GM13977 (cell line): ENCODE results near the gene RNFT2.
"Not testable (repeated sequence)": the region's sequence is repeated elsewhere in the genome, so short reads cannot be mapped to it uniquely, and the experiment has no call there.

ENCODE experiments used
- DNase-seq: peaks from one replicate; pipeline ENCODE4 v3.0.0; 2012; ENCODE audit warnings: low spot score
- in situ Hi-C: fragments of 300-500 bp; cut with MboI; formaldehyde crosslinking; loops from one replicate; pipeline ENCODE4 v1.12.0; 2022; ENCODE audit warnings: low sequenced_read_pairs, low pct_unique_long_range_greater_than_20kb, mixed read lengths, inconsistent platforms; ENCODE audit not compliant: unreplicated experiment
- TF ChIP-seq, protein P1 (sequence below): IDR thresholded peaks from 2 replicates; pipeline ENCODE4 v1.5.1; 2012; ENCODE audit warnings: mild to moderate bottlenecking, control low read depth; ENCODE audit not compliant: insufficient read depth; ENCODE audit errors: extremely low read depth, missing control alignments

RNFT2 gene

DNA sequence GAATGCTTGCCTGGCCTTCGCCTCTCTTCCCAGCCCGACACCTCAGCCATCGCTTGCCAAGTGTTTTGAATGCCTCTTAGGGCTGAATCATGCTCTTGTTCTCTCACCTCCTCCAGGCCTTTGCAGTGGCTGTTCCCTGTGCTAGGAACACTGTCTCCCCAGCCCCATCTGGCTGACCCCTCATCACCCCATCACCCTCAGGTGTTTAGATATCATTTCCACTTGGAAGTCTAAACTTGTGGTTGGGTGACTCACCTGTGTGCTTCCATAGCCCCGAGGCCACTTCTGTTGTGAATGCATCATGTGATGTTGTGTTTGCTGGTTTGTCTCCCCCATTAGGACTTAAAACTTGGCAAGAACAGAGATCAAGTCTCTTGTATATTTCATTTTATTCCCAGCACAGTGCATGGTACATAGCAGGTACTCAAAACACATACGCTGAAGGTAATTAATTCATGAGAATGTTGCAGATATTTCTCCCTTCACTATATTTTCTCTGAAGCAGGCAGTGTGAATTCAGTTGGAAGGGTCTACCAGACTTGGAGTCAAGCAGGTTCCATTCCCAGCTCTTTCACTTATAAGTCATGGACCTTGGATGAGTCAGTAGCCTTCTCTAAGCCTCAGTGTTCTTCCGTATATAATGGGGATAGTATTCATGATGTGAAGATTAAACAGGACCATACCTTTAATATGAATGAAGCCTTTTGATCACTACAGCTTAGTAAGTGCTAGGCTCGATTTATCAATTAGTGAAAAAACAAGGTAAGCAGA lies 75.3 kb downstream of the RNFT2 start:
- no peak for DNase-seq
- in situ Hi-C loops = no loop called here
- TF ChIP-seq, protein P1, sequence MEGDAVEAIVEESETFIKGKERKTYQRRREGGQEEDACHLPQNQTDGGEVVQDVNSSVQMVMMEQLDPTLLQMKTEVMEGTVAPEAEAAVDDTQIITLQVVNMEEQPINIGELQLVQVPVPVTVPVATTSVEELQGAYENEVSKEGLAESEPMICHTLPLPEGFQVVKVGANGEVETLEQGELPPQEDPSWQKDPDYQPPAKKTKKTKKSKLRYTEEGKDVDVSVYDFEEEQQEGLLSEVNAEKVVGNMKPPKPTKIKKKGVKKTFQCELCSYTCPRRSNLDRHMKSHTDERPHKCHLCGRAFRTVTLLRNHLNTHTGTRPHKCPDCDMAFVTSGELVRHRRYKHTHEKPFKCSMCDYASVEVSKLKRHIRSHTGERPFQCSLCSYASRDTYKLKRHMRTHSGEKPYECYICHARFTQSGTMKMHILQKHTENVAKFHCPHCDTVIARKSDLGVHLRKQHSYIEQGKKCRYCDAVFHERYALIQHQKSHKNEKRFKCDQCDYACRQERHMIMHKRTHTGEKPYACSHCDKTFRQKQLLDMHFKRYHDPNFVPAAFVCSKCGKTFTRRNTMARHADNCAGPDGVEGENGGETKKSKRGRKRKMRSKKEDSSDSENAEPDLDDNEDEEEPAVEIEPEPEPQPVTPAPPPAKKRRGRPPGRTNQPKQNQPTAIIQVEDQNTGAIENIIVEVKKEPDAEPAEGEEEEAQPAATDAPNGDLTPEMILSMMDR = no peak

DNA sequence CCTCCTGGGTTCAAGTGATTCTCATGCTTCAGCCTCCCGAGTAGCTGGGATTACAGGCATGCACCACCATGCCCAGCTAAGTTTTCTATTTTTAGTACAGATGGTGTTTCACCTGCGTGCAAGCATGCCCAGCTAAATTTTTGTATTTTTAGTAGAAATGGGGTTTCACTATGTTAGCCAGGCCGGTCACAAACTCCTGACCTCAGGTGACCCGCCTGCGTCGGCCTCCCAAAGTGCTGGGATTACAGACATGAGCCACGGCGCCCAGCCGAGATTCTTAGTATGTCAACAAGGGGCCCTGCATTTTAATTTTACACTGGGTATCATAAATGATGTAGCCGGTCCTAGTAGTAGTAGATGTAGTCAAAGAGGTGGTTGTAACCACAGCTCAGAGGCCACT lies 76.7 kb downstream of the RNFT2 start:
- DNase-seq, in situ Hi-C loops: not testable (repeated sequence)

DNA sequence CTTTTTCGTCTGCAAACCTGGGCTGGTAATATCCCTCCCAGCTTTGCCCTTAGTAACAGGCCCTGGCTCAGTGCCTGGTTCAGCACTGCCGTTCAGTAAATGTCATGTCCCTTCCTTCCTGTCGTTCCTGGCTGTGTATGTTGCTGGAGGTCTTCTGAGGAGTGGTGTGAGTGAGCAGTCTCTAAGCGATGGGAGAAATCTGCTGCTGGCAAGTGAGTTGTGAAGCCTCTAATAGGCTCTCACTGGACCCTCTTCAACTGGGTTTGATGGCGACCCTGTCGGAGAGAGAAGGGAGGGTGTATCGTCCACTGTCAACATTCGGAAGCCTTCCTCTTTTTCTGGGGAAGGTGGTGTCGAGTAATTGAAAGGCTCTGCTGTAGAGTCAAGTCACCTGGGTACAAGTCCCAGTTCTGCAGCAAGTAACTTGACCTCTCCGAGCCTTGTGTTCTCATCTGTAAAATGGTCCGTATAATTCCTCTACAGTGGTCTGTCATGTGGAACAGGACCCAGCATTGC lies 80.3 kb downstream of the RNFT2 start:
- TF ChIP-seq, protein P1 = no peak
- DNase-seq = peak; percentile 31
- in situ Hi-C loops = no loop called here

DNA sequence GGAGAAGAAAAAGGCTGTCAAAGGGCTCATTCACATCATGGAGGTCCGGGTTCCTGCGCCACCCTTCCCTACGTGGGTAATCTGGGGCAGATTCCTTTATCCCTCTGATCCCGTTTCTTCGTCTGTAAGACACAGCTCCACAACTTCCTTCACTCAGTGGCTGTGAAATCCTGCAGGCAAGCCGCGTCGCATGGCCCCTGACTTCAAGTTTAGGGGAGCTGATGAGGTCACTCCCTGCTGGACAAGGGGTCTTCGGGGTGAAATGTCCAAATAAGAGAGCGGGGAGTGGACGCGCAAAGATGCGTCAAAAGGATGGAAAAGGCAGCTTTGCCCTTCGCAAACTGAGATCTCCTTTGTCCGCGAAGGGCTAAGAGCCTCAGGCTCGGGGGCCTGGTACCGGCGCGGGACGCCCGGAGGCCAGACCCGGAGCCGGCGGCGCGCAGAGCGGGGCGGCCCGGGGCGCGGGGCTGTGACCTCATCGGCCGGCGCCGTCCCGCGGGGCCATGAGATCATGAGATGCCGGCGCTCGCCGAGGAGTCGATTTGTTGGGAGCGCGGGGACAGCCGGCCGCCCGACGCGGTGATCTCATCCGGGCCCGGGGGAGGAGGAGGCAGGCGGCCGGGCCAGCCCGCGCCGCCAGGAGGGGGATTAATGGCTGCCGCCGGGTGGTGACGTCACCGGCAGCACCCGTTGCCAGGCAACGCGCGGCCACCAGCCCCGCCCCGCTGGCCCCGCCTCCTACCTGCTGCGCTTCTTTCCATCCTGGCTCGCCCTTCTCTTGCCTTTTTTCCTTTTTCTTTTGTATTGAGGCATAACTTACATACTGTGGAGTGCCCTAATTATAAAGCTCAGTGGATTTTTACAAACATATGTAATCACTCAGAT lies 81.1 kb downstream of the RNFT2 start:
- DNase-seq = peak; percentile 98
- in situ Hi-C loops = no loop called here
- TF ChIP-seq, protein P1 = no peak

DNA sequence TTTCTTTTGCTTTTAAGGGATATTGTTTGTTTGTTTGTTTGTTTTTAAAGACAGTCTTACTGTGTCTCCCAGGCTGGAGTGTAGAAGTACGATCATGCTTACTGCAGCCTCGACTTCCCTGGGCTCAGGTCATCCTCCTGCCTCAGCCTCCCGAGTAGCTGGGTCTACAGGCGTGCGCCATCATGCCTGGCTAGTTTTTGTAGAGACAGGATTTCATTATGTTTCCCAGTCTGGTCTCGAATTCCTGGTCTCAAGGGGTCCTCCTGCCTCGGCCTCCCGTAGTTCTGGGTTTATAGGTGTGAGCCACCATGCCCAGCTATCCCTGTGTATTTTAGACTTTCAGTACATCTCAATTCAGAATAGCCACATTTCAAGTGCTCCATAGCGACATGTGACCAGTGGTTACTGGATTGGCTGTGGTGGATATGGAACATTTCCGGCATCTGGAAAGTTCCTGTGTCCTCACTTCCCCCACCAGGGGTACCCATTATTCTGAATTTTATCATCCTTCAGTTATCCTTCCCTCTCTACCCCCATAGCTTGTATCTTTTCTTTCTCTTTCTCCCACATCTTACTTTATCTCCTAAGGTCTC lies 82.0 kb downstream of the RNFT2 start:
- in situ Hi-C loops = no loop called here

DNA sequence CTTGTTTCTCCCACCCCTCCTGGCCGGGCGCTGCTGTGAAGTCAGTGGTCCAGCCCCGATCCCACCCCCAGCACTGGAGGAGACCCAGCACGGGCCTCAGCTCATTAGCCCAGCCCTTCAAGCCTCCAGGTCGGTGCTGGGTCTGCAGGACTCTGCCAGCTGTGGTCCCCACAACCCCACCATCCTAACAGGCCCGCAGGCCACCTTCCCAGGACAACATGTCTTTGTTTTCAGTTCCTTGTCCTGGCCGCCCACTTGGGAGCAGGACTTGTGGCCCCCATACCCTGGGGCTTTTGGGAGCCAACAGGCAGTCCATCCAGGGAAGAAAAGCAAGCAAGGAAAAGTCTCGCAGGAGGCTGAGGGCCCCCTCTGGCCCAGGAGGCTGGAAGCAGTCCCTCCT lies 83.2 kb downstream of the RNFT2 start:
- no peak for DNase-seq
- TF ChIP-seq, protein P1 = no peak
- in situ Hi-C loops = no loop called here

More for the DNA sequence above, 82.0 kb downstream of the RNFT2 start:
- no peak for DNase-seq
- TF ChIP-seq, protein P1 = no peak
